ENCODE measurements around the gene OR5AR1.

Gene OR5AR1

GRCh38 chr11:56632329-56632728 is 31.2 kb upstream of the OR5AR1 start:
- no peaks in the 10 kb centered on the region for H3K4me1 ChIP-seq (ENCODE audit: control insufficient read depth, low read length)
- no peaks in the 10 kb centered on the region for H3K36me3 ChIP-seq (ENCODE audit: control insufficient read depth, low read length)
- H3K27me3 ChIP-seq (ENCODE audit: control insufficient read depth, low read length), result no peaks in the 10 kb centered on the region
- H3K27ac ChIP-seq (ENCODE audit: low read depth, low read length), result no peak overlapping the region
- H4K20me1 ChIP-seq (ENCODE audit: control insufficient read depth, insufficient read depth, low read depth, low read length), result no peaks in the 10 kb centered on the region
- H3K9me3 ChIP-seq (ENCODE audit: control insufficient read depth, insufficient read depth, low read length), result no peaks in the 10 kb centered on the region
- H3K9me2 ChIP-seq (replicated peaks; ENCODE audit: control insufficient read depth, low read length), result no peaks in the 10 kb centered on the region
- no peak for TF ChIP-seq CTCF (IDR thresholded peaks at IDR 0.05; ENCODE audit: low read depth, low read length, poor library complexity, severe bottlenecking)
- no peak for TF ChIP-seq EZH2phosphoT487 (IDR thresholded peaks at IDR 0.05; ENCODE audit: borderline replicate concordance, low read length)
- no peak overlapping the region for H3K4me3 ChIP-seq (ENCODE audit: low read length)
- no peaks in the 10 kb centered on the region for H3K79me2 ChIP-seq (ENCODE audit: control insufficient read depth, low read length)
- H3F3A ChIP-seq (ENCODE audit: control insufficient read depth, insufficient read depth), result no peaks in the 10 kb centered on the region
- H3K4me2 ChIP-seq (ENCODE audit: low read length), result no peak overlapping the region

- no peak overlapping the region for H3K27ac ChIP-seq (ENCODE audit: low read depth, low read length)
- no peaks in the 10 kb centered on the region for H3K36me3 ChIP-seq (ENCODE audit: control insufficient read depth, low read length)
Measured at GRCh38 chr11:56636861-56637260, 26.6 kb upstream of the OR5AR1 start.

GRCh38 chr11:56637500-56637899 is 26.0 kb upstream of the OR5AR1 start:
- H3K27me3 ChIP-seq (ENCODE audit: control insufficient read depth, low read length), result no peaks in the 10 kb centered on the region
- no peaks in the 10 kb centered on the region for H4K20me1 ChIP-seq (ENCODE audit: control insufficient read depth, insufficient read depth, low read depth, low read length)
- no peaks in the 10 kb centered on the region for H3F3A ChIP-seq (ENCODE audit: control insufficient read depth, insufficient read depth)
- H3K36me3 ChIP-seq (ENCODE audit: control insufficient read depth, low read length), result no peaks in the 10 kb centered on the region
- H3K27ac ChIP-seq (ENCODE audit: low read depth, low read length), result no peak overlapping the region
- no peak for TF ChIP-seq EZH2phosphoT487 (IDR thresholded peaks at IDR 0.05; ENCODE audit: borderline replicate concordance, low read length)
- TF ChIP-seq CTCF (IDR thresholded peaks at IDR 0.05; ENCODE audit: low read depth, low read length, poor library complexity, severe bottlenecking), result no peak
- no peak overlapping the region for H3K4me2 ChIP-seq (ENCODE audit: low read length)
- no peak overlapping the region for H3K4me3 ChIP-seq (ENCODE audit: low read length)
- H3K9me3 ChIP-seq (ENCODE audit: control insufficient read depth, insufficient read depth, low read length), result no peaks in the 10 kb centered on the region
- no peaks in the 10 kb centered on the region for H3K79me2 ChIP-seq (ENCODE audit: control insufficient read depth, low read length)
- H3K9me2 ChIP-seq (replicated peaks; ENCODE audit: control insufficient read depth, low read length), result no peaks in the 10 kb centered on the region
- H3K4me1 ChIP-seq (ENCODE audit: control insufficient read depth, low read length), result no peaks in the 10 kb centered on the region

More at GRCh38 chr11:56636861-56637260, 26.6 kb upstream of the OR5AR1 start:
- TF ChIP-seq CTCF (IDR thresholded peaks at IDR 0.05; ENCODE audit: low read depth, low read length, poor library complexity, severe bottlenecking) (no peak), EZH2phosphoT487 (IDR thresholded peaks at IDR 0.05; ENCODE audit: borderline replicate concordance, low read length) (no peak)
- no peak overlapping the region for H3K4me2 ChIP-seq (ENCODE audit: low read length)
- no peaks in the 10 kb centered on the region for H3K79me2 ChIP-seq (ENCODE audit: control insufficient read depth, low read length)
- H3K27me3 ChIP-seq (ENCODE audit: control insufficient read depth, low read length), result no peaks in the 10 kb centered on the region
- no peaks in the 10 kb centered on the region for H3K4me1 ChIP-seq (ENCODE audit: control insufficient read depth, low read length)
- H3K9me3 ChIP-seq (ENCODE audit: control insufficient read depth, insufficient read depth, low read length), result no peaks in the 10 kb centered on the region
- no peaks in the 10 kb centered on the region for H3K9me2 ChIP-seq (replicated peaks; ENCODE audit: control insufficient read depth, low read length)
- no peaks in the 10 kb centered on the region for H4K20me1 ChIP-seq (ENCODE audit: control insufficient read depth, insufficient read depth, low read depth, low read length)
- H3F3A ChIP-seq (ENCODE audit: control insufficient read depth, insufficient read depth), result no peaks in the 10 kb centered on the region
- H3K4me3 ChIP-seq (ENCODE audit: low read length), result no peak overlapping the region

- H3K27me3 ChIP-seq (ENCODE audit: control insufficient read depth, low read length), result no peaks in the 10 kb centered on the region
Measured at GRCh38 chr11:56642339-56642738, 21.1 kb upstream of the OR5AR1 start, which contains the start of gene OR5AP2. Gene OR5AP2, minus strand, starts transcription at chr11:56642439. Its CDS starts 0 bp downstream, at chr11:56642439.

More at GRCh38 chr11:56642339-56642738, 21.1 kb upstream of the OR5AR1 start, which contains the start of gene OR5AP2:
- TF ChIP-seq CTCF (IDR thresholded peaks at IDR 0.05; ENCODE audit: low read depth, low read length, poor library complexity, severe bottlenecking) (no peak), EZH2phosphoT487 (IDR thresholded peaks at IDR 0.05; ENCODE audit: borderline replicate concordance, low read length) (no peak)
- no peaks in the 10 kb centered on the region for H3K9me2 ChIP-seq (replicated peaks; ENCODE audit: control insufficient read depth, low read length)
- H4K20me1 ChIP-seq (ENCODE audit: control insufficient read depth, insufficient read depth, low read depth, low read length), result no peaks in the 10 kb centered on the region
- no peak within 1 kb of the TSS for H3K4me2 ChIP-seq (ENCODE audit: low read length)
- H3K9me3 ChIP-seq (ENCODE audit: control insufficient read depth, insufficient read depth, low read length), result no peaks in the 10 kb centered on the region
- no peaks in the 10 kb centered on the region for H3K79me2 ChIP-seq (ENCODE audit: control insufficient read depth, low read length)
- H3K36me3 ChIP-seq (ENCODE audit: control insufficient read depth, low read length), result no peaks in the 10 kb centered on the region
- H3K27ac ChIP-seq (ENCODE audit: low read depth, low read length), result no peak within 1 kb of the TSS
- H3F3A ChIP-seq (ENCODE audit: control insufficient read depth, insufficient read depth), result no peaks in the 10 kb centered on the region
- no peaks in the 10 kb centered on the region for H3K4me1 ChIP-seq (ENCODE audit: control insufficient read depth, low read length)
- H3K4me3 ChIP-seq (ENCODE audit: low read length), result no peak within 1 kb of the TSS
